Keratinocyte (primary cell): ENCODE measurements around the gene BBS9. TPM values are rescaled to one million over a fixed set of nuclear protein-coding genes. Genes with fewer than 3 reads are reported as not detected.

Experiments
- DNase-seq: peaks from one replicate; pipeline ENCODE4 v3.0.0-alpha.2; 2011; ENCODE audit warnings: low read depth, missing footprints, low spot score
- FAIRE-seq: peaks from 2 replicates; lab custom pipeline; 2011; peaks lifted over from hg19 to GRCh38; lab: Jason Lieb, UNC
- H2AFZ ChIP-seq: 2 replicates; pipeline ENCODE4 v1.6.0; 2012; ENCODE audit warnings: low read length, control low read depth, inconsistent platforms; ENCODE audit not compliant: control insufficient read depth
- H3K27ac ChIP-seq: 2 replicates; pipeline ENCODE4 v1.5.1; 2011; ENCODE audit warnings: low read length; ENCODE audit not compliant: control insufficient read depth, insufficient read depth
- H3K27me3 ChIP-seq: 3 replicates; pipeline ENCODE4 v1.6.0; 2011; ENCODE audit warnings: low read length; ENCODE audit not compliant: control insufficient read depth, insufficient read depth; ENCODE audit errors: extremely low read depth
- H3K36me3 ChIP-seq, 2 experiments: 2 replicates in 1 of 2; 3 replicates in 1 of 2; pipeline ENCODE4 v1.5.1; 2011; ENCODE audit warnings: low read length in 2 of 2, mild to moderate bottlenecking in 1 of 2; ENCODE audit not compliant: control insufficient read depth in 2 of 2, insufficient read depth in 2 of 2; ENCODE audit errors: extremely low read depth in 1 of 2
- H3K4me1 ChIP-seq: 3 replicates; pipeline ENCODE4 v1.5.1; 2011; ENCODE audit warnings: low read length; ENCODE audit not compliant: control insufficient read depth, insufficient read depth; ENCODE audit errors: extremely low read depth
- H3K4me2 ChIP-seq: 3 replicates; pipeline ENCODE4 v1.6.0; 2011; ENCODE audit warnings: low read depth, low read length; ENCODE audit not compliant: control insufficient read depth, insufficient read depth; ENCODE audit errors: extremely low read depth
- H3K4me3 ChIP-seq, 3 experiments: fragments of 200-600 bp in 1 of 3; sonication (generic) in 1 of 3; 2 replicates in 2 of 3; 3 replicates in 1 of 3; pipeline ENCODE4 v1.5.1; 2011 to 2016; ENCODE audit warnings: low read length in 3 of 3, mild to moderate bottlenecking in 3 of 3, control low read depth in 2 of 3, inconsistent platforms in 1 of 3, low read depth in 1 of 3, mixed read lengths in 1 of 3, mixed run types in 1 of 3, moderate library complexity in 1 of 3; ENCODE audit not compliant: control insufficient read depth in 2 of 3, insufficient read depth in 2 of 3; ENCODE audit errors: extremely low read depth in 1 of 3
- H3K79me2 ChIP-seq: 2 replicates; pipeline ENCODE4 v1.6.0; 2012; ENCODE audit warnings: low read length; ENCODE audit not compliant: control insufficient read depth, insufficient read depth
- H3K9ac ChIP-seq: 3 replicates; pipeline ENCODE4 v1.6.0; 2011; ENCODE audit warnings: low read length; ENCODE audit not compliant: control insufficient read depth, insufficient read depth; ENCODE audit errors: extremely low read depth
- H3K9me1 ChIP-seq: 3 replicates; pipeline ENCODE4 v1.6.0; 2011; ENCODE audit warnings: low read length; ENCODE audit not compliant: control insufficient read depth, insufficient read depth; ENCODE audit errors: extremely low read depth
- H3K9me3 ChIP-seq: 2 replicates; pipeline ENCODE4 v1.5.1; 2012; ENCODE audit warnings: low read depth, low read length; ENCODE audit not compliant: control insufficient read depth
- H4K20me1 ChIP-seq: 3 replicates; pipeline ENCODE4 v1.6.0; 2011; ENCODE audit warnings: low read length; ENCODE audit not compliant: control insufficient read depth, insufficient read depth; ENCODE audit errors: extremely low read depth
- EZH2 ChIP-seq: IDR thresholded peaks from one replicate; pipeline ENCODE4 v1.6.1; 2012; ENCODE audit warnings: inconsistent platforms, mild to moderate bottlenecking, low read length, moderate library complexity
- dilution Hi-C: fragments of 300-500 bp; cut with MboI; formaldehyde crosslinking; loops from one replicate; pipeline ENCODE4 v1.7.0; 2020; ENCODE audit warnings: low sequenced_read_pairs; ENCODE audit not compliant: extremely low pct_ligation_motif_present
- polyA plus RNA-seq, 5 experiments: library from polyadenylated mRNA; depleted of rRNA in 3 of 5; stranded (reverse) in 3 of 5; stranded (forward) in 1 of 5; unstranded in 1 of 5; fragments of >200 nt; gene quantifications; 1 replicate in 1 of 5; 2 replicates in 3 of 5; 3 replicates in 1 of 5; pipeline versions ENCODE4 v1.2.1 to v1.2.3, GENCODE V29; 2011 to 2012; ENCODE audit warnings: missing spikeins in 2 of 5, low read depth in 1 of 5, low replicate concordance in 1 of 5
- TF ChIP-seq, protein P1 (sequence below), 3 experiments: IDR thresholded peaks in 1 of 3; conservative IDR thresholded peaks in 1 of 3; optimal IDR thresholded peaks in 1 of 3; 2 replicates in 2 of 3; 3 replicates in 1 of 3; pipeline versions ENCODE3 to v1.5.1; 2011; ENCODE audit warnings: low read length in 3 of 3, mild to moderate bottlenecking in 3 of 3, moderate library complexity in 2 of 3, control low read depth in 1 of 3, inconsistent platforms in 1 of 3; ENCODE audit not compliant: insufficient read depth in 2 of 3; ENCODE audit errors: extremely low read depth in 1 of 3

The BBS9 gene
- polyA plus RNA-seq, 1 donor (not counting 4 experiments of a cell fraction or from before 2014, with no cell fraction given) = 7.6 TPM

GRCh38 chr7:33650828-33651227 lies 521.5 kb downstream of the BBS9 start:
- H3K36me3 ChIP-seq = no peaks in the 10 kb centered on the region
- H3K4me2 ChIP-seq = no peak overlapping the region
- no peaks in the 10 kb centered on the region for H3K9me3 ChIP-seq
- no peak for FAIRE-seq
- no peak overlapping the region for H2AFZ ChIP-seq
- no peaks in the 10 kb centered on the region for H3K27me3 ChIP-seq
- H3K9me1 ChIP-seq = no peaks in the 10 kb centered on the region
- H3K9ac ChIP-seq = no peak overlapping the region
- no peak overlapping the region for H3K27ac ChIP-seq
- no peaks in the 10 kb centered on the region for H3K4me1 ChIP-seq
- H3K4me3 ChIP-seq = no peak overlapping the region
- TF ChIP-seq EZH2 = no peak
- TF ChIP-seq, protein P1, sequence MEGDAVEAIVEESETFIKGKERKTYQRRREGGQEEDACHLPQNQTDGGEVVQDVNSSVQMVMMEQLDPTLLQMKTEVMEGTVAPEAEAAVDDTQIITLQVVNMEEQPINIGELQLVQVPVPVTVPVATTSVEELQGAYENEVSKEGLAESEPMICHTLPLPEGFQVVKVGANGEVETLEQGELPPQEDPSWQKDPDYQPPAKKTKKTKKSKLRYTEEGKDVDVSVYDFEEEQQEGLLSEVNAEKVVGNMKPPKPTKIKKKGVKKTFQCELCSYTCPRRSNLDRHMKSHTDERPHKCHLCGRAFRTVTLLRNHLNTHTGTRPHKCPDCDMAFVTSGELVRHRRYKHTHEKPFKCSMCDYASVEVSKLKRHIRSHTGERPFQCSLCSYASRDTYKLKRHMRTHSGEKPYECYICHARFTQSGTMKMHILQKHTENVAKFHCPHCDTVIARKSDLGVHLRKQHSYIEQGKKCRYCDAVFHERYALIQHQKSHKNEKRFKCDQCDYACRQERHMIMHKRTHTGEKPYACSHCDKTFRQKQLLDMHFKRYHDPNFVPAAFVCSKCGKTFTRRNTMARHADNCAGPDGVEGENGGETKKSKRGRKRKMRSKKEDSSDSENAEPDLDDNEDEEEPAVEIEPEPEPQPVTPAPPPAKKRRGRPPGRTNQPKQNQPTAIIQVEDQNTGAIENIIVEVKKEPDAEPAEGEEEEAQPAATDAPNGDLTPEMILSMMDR (optimal IDR thresholded peaks at IDR 0.05 in 1 of 3, IDR thresholded peaks at IDR 0.05 in 1 of 3, conservative IDR thresholded peaks at IDR 0.05 in 1 of 3; ENCODE audit: extremely low read depth in 1 of 3, insufficient read depth in 2 of 3, low read length in 3 of 3) = no peak
- dilution Hi-C loops = no loop called here
- H3K79me2 ChIP-seq = no peaks in the 10 kb centered on the region
- H4K20me1 ChIP-seq = no peaks in the 10 kb centered on the region
- no peak for DNase-seq

- H3K4me2 ChIP-seq = no peak overlapping the region
- no peak overlapping the region for H3K4me3 ChIP-seq
- H3K36me3 ChIP-seq = no peaks in the 10 kb centered on the region
- FAIRE-seq (no peak), DNase-seq (no peak)
- H4K20me1 ChIP-seq = no peaks in the 10 kb centered on the region
- H2AFZ ChIP-seq = no peak overlapping the region
- H3K9me1 ChIP-seq = no peaks in the 10 kb centered on the region
- dilution Hi-C loops = no loop called here
- H3K4me1 ChIP-seq = no peaks in the 10 kb centered on the region
- H3K27ac ChIP-seq = no peak overlapping the region
- H3K27me3 ChIP-seq = no peaks in the 10 kb centered on the region
- TF ChIP-seq, protein P1 (optimal IDR thresholded peaks at IDR 0.05 in 1 of 3, IDR thresholded peaks at IDR 0.05 in 1 of 3, conservative IDR thresholded peaks at IDR 0.05 in 1 of 3; ENCODE audit: extremely low read depth in 1 of 3, insufficient read depth in 2 of 3, low read length in 3 of 3) = no peak
- TF ChIP-seq EZH2 = no peak
- H3K9me3 ChIP-seq = no peaks in the 10 kb centered on the region
- H3K79me2 ChIP-seq = no peaks in the 10 kb centered on the region
- H3K9ac ChIP-seq = no peak overlapping the region
These were observed 522.7 kb downstream of the BBS9 start for GRCh38 chr7:33651998-33652515.
